Fibroblast of pulmonary artery (primary cell): ENCODE results near the gene CD300A.

ENCODE experiments used
- DNase-seq: peaks from one replicate; pipeline ENCODE4 v3.0.0-alpha.2; 2010; ENCODE audit warnings: low read depth
- H3K4me3 ChIP-seq: replicated peaks from 2 replicates; pipeline ENCODE4 v1.5.1; 2011; ENCODE audit warnings: low read depth, mild to moderate bottlenecking, control low read depth, low read length, moderate library complexity
- TF ChIP-seq, protein P1 (sequence below): IDR thresholded peaks from 2 replicates; pipeline ENCODE4 v1.5.1; 2011; ENCODE audit warnings: mild to moderate bottlenecking, control low read depth, low read length, inconsistent platforms; ENCODE audit errors: missing control alignments

The CD300A gene

DNA sequence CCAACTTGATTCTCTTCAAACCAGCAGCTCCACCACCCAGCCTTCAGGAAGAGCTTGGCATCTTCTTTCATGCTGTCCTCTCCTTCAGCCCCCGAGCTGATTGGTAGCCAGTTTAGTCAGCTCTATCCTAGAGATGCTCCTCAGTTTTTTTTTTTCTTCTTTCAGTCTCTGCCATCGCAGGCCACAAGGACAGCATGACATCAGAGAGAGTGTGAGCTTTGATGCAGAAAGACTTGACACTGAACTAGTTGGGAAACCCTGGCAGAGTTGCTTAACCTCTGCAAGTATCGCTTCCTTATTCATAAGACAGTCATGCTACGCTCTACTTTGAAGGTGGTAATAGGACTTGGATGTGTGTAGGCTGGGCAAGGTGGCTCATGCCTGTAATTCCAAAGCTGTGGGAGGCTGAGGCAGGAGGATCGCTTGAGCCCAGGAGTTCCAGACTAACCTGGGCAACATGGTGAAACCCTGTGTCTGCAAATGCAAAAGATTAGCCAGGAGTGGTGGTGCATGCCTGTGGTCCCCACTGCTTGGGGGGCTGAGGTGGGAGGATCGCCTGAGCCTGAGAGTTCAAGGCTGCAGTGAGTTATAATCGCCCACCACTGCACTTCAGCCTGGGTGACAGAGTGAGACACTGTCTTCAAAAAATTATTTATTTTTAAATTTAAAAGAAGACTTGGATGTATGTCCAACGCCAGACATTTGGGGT lies 62.2 kb downstream of the CD300A start:
- no peak overlapping the region for H3K4me3 ChIP-seq
- DNase-seq: no peak
- TF ChIP-seq, protein P1, sequence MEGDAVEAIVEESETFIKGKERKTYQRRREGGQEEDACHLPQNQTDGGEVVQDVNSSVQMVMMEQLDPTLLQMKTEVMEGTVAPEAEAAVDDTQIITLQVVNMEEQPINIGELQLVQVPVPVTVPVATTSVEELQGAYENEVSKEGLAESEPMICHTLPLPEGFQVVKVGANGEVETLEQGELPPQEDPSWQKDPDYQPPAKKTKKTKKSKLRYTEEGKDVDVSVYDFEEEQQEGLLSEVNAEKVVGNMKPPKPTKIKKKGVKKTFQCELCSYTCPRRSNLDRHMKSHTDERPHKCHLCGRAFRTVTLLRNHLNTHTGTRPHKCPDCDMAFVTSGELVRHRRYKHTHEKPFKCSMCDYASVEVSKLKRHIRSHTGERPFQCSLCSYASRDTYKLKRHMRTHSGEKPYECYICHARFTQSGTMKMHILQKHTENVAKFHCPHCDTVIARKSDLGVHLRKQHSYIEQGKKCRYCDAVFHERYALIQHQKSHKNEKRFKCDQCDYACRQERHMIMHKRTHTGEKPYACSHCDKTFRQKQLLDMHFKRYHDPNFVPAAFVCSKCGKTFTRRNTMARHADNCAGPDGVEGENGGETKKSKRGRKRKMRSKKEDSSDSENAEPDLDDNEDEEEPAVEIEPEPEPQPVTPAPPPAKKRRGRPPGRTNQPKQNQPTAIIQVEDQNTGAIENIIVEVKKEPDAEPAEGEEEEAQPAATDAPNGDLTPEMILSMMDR: no peak

DNA sequence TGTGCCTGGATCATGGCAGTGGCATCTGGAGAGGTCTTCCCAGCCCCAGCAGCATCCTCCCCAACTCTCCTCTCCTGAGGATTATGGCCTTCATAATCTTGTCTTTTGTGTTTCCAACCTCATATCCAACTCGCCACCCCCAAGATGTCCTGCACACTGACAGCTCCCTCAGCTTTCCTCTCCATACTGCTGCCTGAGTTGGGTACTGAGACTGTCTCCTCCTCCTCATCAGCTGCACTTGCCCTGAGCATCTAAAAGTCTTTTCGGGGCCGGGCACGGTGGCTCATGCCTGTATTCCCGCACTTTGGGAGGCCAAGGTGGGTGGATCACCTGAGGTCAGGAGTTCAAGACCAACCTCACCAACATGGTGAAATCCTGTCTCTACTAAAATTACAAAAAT lies 62.8 kb downstream of the CD300A start:
- TF ChIP-seq, protein P1: no peak
- no peak overlapping the region for H3K4me3 ChIP-seq
- no peak for DNase-seq

DNA sequence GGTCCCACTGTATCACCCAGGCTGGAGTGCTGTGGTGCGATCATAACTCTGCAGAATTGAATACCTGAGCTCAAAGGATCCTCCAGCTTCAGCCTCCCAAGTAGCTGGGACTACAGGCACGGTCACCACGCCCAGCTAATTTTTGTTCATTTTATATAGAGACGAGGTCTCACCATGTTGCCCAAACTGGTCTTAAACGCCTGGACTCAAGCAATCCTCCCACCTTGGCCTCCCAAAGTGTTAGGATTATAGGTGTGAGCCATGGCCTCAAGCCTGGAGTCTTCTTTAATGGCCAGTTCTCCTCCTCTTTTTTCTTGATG lies 64.4 kb downstream of the CD300A start:
- no peak for DNase-seq
- TF ChIP-seq, protein P1: no peak
- H3K4me3 ChIP-seq: no peak overlapping the region

DNA sequence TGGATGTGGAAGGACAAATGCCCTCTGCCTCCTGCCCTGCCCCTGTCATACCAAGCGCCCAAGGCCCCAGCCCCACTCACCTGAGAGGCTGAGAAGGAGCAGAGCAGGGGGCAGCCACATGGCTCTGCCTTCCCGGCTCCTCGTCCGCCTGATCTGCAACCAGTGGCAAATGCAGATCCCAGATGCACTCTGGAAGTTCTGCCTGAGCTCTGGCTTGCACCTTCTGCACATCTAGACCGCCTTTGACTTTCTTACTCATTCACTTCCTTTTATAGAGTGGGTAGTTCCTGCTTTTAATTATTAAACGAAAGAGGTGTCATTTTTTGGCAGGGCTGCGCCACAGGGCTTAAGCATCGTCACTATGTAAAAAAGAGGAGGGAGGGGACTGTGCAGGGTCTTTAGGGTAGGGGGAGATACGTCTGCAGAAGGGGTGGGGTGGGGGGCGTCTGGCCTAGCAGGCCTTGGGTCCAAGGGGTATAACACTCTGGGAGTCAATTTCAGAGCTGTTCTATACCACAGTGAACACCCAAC lies 64.9 kb downstream of the CD300A start, which contains the start of gene CD300LB:
TSS of gene CD300LB (minus strand) at position 245 of the 531 bp plus-strand sequence. CDS start at position 120, 125 bp downstream.
- DNase-seq: no peak
- no peak within 1 kb of the TSS for H3K4me3 ChIP-seq
- TF ChIP-seq, protein P1: no peak

DNA sequence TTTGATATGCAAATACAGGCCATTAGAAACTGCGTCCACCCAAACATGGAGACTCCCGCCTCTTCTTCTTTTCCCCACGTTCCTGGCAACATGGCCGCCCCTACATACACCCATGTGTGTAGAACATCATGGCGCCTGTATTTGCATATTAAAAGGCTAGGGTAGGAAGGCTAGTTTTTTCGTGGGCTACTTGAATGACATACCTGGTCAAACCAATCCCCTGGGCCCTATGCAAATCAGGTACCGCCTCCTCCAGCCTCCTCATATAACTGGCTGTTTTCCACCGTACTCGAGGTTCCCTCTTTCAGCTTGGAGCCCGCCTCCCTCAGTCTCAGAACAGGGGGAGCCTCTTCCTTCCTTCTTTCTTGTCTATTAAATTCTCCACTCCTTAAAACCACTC lies 65.7 kb downstream of the CD300A start:
- no peak for DNase-seq
- TF ChIP-seq, protein P1: no peak
- no peak overlapping the region for H3K4me3 ChIP-seq
